Smooth muscle cell (in vitro differentiated cells): ENCODE data around the gene FBN2. TPM values are rescaled to one million over a fixed set of nuclear protein-coding genes. Genes with fewer than 3 reads are reported as not detected.

ENCODE experiments used
- DNase-seq: peaks from one replicate; lab custom pipeline; 2025; ENCODE audit not compliant: unreplicated experiment; lab: John Stamatoyannopoulos, UW
- H2AFZ ChIP-seq: fragments of 200-600 bp; sonication (generic); 2 replicates; pipeline ENCODE4 v1.6.0; 2016; ENCODE audit warnings: antibody characterized with exemption, low read depth, mild to moderate bottlenecking
- H3F3A ChIP-seq: fragments of 200-600 bp; sonication (generic); 2 replicates; pipeline ENCODE4 v1.6.0; 2017; ENCODE audit warnings: antibody characterized with exemption, low read depth
- H3K27ac ChIP-seq: fragments of 200-600 bp; sonication (generic); 2 replicates; pipeline ENCODE4 v1.5.1; 2016; ENCODE audit warnings: low read depth, mild to moderate bottlenecking
- H3K27me3 ChIP-seq: fragments of 200-600 bp; sonication (generic); 2 replicates; pipeline ENCODE4 v1.6.1; 2016; ENCODE audit warnings: low read depth, mild to moderate bottlenecking
- H3K36me3 ChIP-seq: fragments of 200-600 bp; sonication (generic); 2 replicates; pipeline ENCODE4 v1.5.1; 2016; ENCODE audit warnings: low read depth
- H3K4me1 ChIP-seq: fragments of 200-600 bp; sonication (generic); 2 replicates; pipeline ENCODE4 v1.5.1; 2016; ENCODE audit warnings: low read depth
- H3K4me2 ChIP-seq: fragments of 200-600 bp; sonication (generic); 2 replicates; pipeline ENCODE4 v1.6.0; 2016; ENCODE audit warnings: mild to moderate bottlenecking
- H3K4me3 ChIP-seq: fragments of 200-600 bp; sonication (generic); 2 replicates; pipeline ENCODE4 v1.5.1; 2016; ENCODE audit warnings: mild to moderate bottlenecking
- H3K79me2 ChIP-seq: fragments of 200-600 bp; sonication (generic); 2 replicates; pipeline ENCODE4 v1.6.0; 2016; ENCODE audit warnings: low read depth, mild to moderate bottlenecking
- H3K9ac ChIP-seq: fragments of 200-600 bp; sonication (generic); 2 replicates; pipeline ENCODE4 v1.6.0; 2016; ENCODE audit warnings: low read depth
- H3K9me3 ChIP-seq: fragments of 200-600 bp; sonication (generic); replicated peaks from 2 replicates; pipeline ENCODE4 v1.5.1; 2016; ENCODE audit warnings: low read depth
- H4K20me1 ChIP-seq: fragments of 200-600 bp; sonication (generic); 2 replicates; pipeline ENCODE4 v1.6.0; 2016; ENCODE audit warnings: low read depth
- WGBS: methylation state at CpG from one replicate; pipeline ENCODE4 v1.1.7; 2016; ENCODE audit warnings: low lambda C conversion rate; 5-methylcytosine and 5-hydroxymethylcytosine counted together
- polyA plus RNA-seq: library from polyadenylated mRNA; unstranded; fragments of >200 nt; fragmentation: Nextera tagmentation; extraction: Ambion mirVana; gene quantifications from 2 replicates; pipeline ENCODE4 v1.2.1, GENCODE V29; 2016
- total RNA-seq: library from RNA; depleted of rRNA; stranded (reverse); fragments of >200 nt; gene quantifications from 2 replicates; pipeline ENCODE4 v1.2.3, GENCODE V29; 2014
- TF ChIP-seq, protein P1 (sequence below): fragments of 200-600 bp; sonication (generic); IDR thresholded peaks from 2 replicates; pipeline ENCODE4 v1.5.1; 2017; ENCODE audit warnings: borderline replicate concordance, mild to moderate bottlenecking, antibody characterized with exemption; ENCODE audit not compliant: insufficient read depth, poor library complexity, severe bottlenecking

FBN2 gene
- total and polyA plus RNA-seq, 2 experiments from 2014 or later, result 17.2 to 25.9 TPM

DNA sequence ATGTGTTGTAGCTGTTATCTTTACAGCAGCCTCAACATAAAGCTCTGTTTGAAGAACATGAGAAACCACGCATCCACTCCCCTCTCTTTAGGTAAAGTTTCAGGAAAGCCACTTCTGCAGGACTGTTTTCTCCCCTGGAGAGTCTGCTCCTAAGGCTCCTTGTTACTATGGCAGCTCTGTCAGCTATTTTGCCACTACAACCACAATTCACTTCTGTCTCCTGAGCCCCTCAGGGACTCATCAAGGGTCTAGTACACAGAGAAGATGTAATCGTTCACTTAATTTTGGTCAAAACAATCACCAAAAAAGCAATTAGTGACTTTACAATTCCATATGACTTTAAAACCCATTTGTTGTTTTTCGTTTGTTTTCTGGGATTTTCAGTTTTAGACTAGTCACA, 157.7 kb downstream of the FBN2 start:
- WGBS, result 95% methylated on average over 3 of the region's 3 CpGs
- no peaks in the 10 kb centered on the region for H3F3A ChIP-seq
- no peaks in the 10 kb centered on the region for H3K27me3 ChIP-seq
- no peaks in the 10 kb centered on the region for H3K36me3 ChIP-seq
- no peaks in the 10 kb centered on the region for H3K9me3 ChIP-seq
- DNase-seq, result no peak
- no peaks in the 10 kb centered on the region for H3K4me1 ChIP-seq
- no peak overlapping the region for H3K4me2 ChIP-seq
- TF ChIP-seq, protein P1, sequence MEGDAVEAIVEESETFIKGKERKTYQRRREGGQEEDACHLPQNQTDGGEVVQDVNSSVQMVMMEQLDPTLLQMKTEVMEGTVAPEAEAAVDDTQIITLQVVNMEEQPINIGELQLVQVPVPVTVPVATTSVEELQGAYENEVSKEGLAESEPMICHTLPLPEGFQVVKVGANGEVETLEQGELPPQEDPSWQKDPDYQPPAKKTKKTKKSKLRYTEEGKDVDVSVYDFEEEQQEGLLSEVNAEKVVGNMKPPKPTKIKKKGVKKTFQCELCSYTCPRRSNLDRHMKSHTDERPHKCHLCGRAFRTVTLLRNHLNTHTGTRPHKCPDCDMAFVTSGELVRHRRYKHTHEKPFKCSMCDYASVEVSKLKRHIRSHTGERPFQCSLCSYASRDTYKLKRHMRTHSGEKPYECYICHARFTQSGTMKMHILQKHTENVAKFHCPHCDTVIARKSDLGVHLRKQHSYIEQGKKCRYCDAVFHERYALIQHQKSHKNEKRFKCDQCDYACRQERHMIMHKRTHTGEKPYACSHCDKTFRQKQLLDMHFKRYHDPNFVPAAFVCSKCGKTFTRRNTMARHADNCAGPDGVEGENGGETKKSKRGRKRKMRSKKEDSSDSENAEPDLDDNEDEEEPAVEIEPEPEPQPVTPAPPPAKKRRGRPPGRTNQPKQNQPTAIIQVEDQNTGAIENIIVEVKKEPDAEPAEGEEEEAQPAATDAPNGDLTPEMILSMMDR, result no peak
- H2AFZ ChIP-seq, result no peak overlapping the region
- H4K20me1 ChIP-seq, result no peaks in the 10 kb centered on the region
- no peak overlapping the region for H3K4me3 ChIP-seq
- H3K9ac ChIP-seq, result no peak overlapping the region
- H3K27ac ChIP-seq, result no peak overlapping the region
- no peaks in the 10 kb centered on the region for H3K79me2 ChIP-seq

GRCh38 chr5:128378632-128379031, 159.4 kb downstream of the FBN2 start:
- peak overlapping the region; percentile 4 for H3K4me2 ChIP-seq
- WGBS, result 100% methylated on average over 1 of the region's 1 CpG
- no peaks in the 10 kb centered on the region for H3K36me3 ChIP-seq

DNA sequence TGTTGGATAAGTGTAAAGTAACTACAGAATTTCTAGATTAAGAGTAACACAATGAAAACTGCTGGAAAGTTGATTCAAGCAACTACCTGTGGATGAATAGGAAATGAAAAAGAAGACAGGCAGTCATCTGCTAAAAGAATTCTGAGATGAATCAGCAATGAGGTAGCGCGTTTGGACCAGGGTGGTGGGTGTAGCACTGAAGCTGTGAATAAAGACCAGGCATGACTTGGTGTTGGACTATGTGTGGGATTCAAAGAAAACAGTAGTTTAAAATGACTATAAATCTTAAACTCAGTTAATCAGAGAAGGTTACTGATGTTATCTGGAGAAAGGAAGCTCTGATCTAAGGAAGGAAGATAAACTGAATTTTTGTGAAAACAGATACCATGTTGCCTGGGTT, 159.8 kb downstream of the FBN2 start:
- Histone ChIP-seq H3K9me3 (no peaks in the 10 kb centered on the region), H3K4me3 (no peak overlapping the region), H3K79me2 (no peaks in the 10 kb centered on the region), H2AFZ (no peak overlapping the region), H3K27me3 (no peaks in the 10 kb centered on the region), H3K9ac (no peak overlapping the region), H4K20me1 (no peaks in the 10 kb centered on the region), H3K4me2 (peak overlapping the region; percentile 4), H3K36me3 (no peaks in the 10 kb centered on the region), H3K27ac (no peak overlapping the region), H3F3A (no peaks in the 10 kb centered on the region), H3K4me1 (no peaks in the 10 kb centered on the region)
- WGBS, result 33% methylated on average over 2 of the region's 2 CpGs
- no peak for DNase-seq
- TF ChIP-seq, protein P1, result no peak

More at GRCh38 chr5:128378632-128379031, 159.4 kb downstream of the FBN2 start:
- H4K20me1 ChIP-seq, result no peaks in the 10 kb centered on the region
- no peak for DNase-seq
- no peak overlapping the region for H3K9ac ChIP-seq
- H3K9me3 ChIP-seq, result no peaks in the 10 kb centered on the region
- no peaks in the 10 kb centered on the region for H3K79me2 ChIP-seq
- H3K4me1 ChIP-seq, result no peaks in the 10 kb centered on the region
- no peak overlapping the region for H2AFZ ChIP-seq
- TF ChIP-seq, protein P1, result no peak
- H3F3A ChIP-seq, result no peaks in the 10 kb centered on the region
- H3K4me3 ChIP-seq, result no peak overlapping the region
- H3K27me3 ChIP-seq, result no peaks in the 10 kb centered on the region
- H3K27ac ChIP-seq, result no peak overlapping the region

GRCh38 chr5:128376577-128376976, 161.5 kb downstream of the FBN2 start:
- no peaks in the 10 kb centered on the region for H3K4me1 ChIP-seq
- H3K4me2 ChIP-seq, result no peak overlapping the region
- DNase-seq, result no peak
- WGBS, result 97% methylated on average over 1 of the region's 1 CpG
- H3K9me3 ChIP-seq, result no peaks in the 10 kb centered on the region
- H3K27ac ChIP-seq, result no peak overlapping the region
- TF ChIP-seq, protein P1, result no peak
- no peak overlapping the region for H3K4me3 ChIP-seq
- H2AFZ ChIP-seq, result no peak overlapping the region
- H3K79me2 ChIP-seq, result no peaks in the 10 kb centered on the region
- no peaks in the 10 kb centered on the region for H3K36me3 ChIP-seq
- H3K9ac ChIP-seq, result no peak overlapping the region
- H3F3A ChIP-seq, result no peaks in the 10 kb centered on the region
- H4K20me1 ChIP-seq, result no peaks in the 10 kb centered on the region
- no peaks in the 10 kb centered on the region for H3K27me3 ChIP-seq
